Caco-2 (cell line): ENCODE measurements around the gene FRK. TPM values are rescaled to one million over a fixed set of nuclear protein-coding genes. Genes with fewer than 3 reads are reported as not detected.

Experiments
- BruUV-seq: library from RNA; stranded (reverse); fragments of 400-500 nt; replicated peaks from 2 replicates; lab custom pipeline; 2021; lab: Mats Ljungman, UMichigan
- CTCF ChIA-PET: fragments of 300-600 bp; sonication (Branson Sonifier 250); formaldehyde crosslinking; loops from one replicate; lab custom pipeline; 2022; ENCODE audit warnings: antibody characterized with exemption; lab: Charles Lee
- POLR2A ChIA-PET: fragments of 300-600 bp; sonication (Branson Sonifier 250); formaldehyde crosslinking; loops from one replicate; lab custom pipeline; 2022; ENCODE audit warnings: antibody characterized with exemption; lab: Charles Lee
- DNase-seq, 2 experiments: peaks; one replicate each; pipeline versions ENCODE4 v3.0.0 to v3.0.0-alpha.2; 2020 to 2022
- H3K27me3 ChIP-seq: replicated peaks from 2 replicates; pipeline ENCODE4 v1.6.0; 2011; ENCODE audit warnings: low read length; ENCODE audit not compliant: control insufficient read depth, insufficient read depth
- H3K36me3 ChIP-seq: 2 replicates; pipeline ENCODE4 v1.5.1; 2011; ENCODE audit warnings: low read length; ENCODE audit not compliant: control insufficient read depth, insufficient read depth
- H3K4me1 ChIP-seq: fragments of 250-450 bp; sonication (Bioruptor Pico); 2 replicates; pipeline ENCODE4 v1.5.1; 2020; ENCODE audit warnings: mild to moderate bottlenecking
- H3K4me3 ChIP-seq: 2 replicates; pipeline ENCODE4 v1.5.1; 2011; ENCODE audit warnings: low read depth, mild to moderate bottlenecking, control low read depth, low read length
- H3K9me3 ChIP-seq: fragments of 250-450 bp; sonication (Bioruptor Pico); 2 replicates; pipeline ENCODE4 v1.5.1; 2020; ENCODE audit warnings: mild to moderate bottlenecking, moderate library complexity
- H3K27ac Mint-ChIP-seq: one replicate; pipeline ENCODE4 v1.8.0; 2022; ENCODE audit warnings: mixed read lengths; ENCODE audit not compliant: unreplicated experiment
- H3K27me3 Mint-ChIP-seq: one replicate; pipeline ENCODE4 v1.8.0; 2022; ENCODE audit warnings: mixed read lengths; ENCODE audit not compliant: insufficient read depth, unreplicated experiment
- H3K36me3 Mint-ChIP-seq: one replicate; pipeline ENCODE4 v1.8.0; 2022; ENCODE audit warnings: mild to moderate bottlenecking, mixed read lengths; ENCODE audit not compliant: insufficient read depth, unreplicated experiment
- H3K4me1 Mint-ChIP-seq: one replicate; pipeline ENCODE4 v1.8.0; 2022; ENCODE audit warnings: low read depth, mixed read lengths; ENCODE audit not compliant: unreplicated experiment
- H3K4me3 Mint-ChIP-seq: one replicate; pipeline ENCODE4 v1.8.0; 2022; ENCODE audit warnings: mild to moderate bottlenecking, moderate library complexity, mixed read lengths; ENCODE audit not compliant: unreplicated experiment
- H3K9me3 Mint-ChIP-seq: one replicate; pipeline ENCODE4 v1.8.0; 2022; ENCODE audit warnings: mixed read lengths; ENCODE audit not compliant: unreplicated experiment
- CTCF ChIP-seq, 2 experiments: fragments of 200-600 bp in 1 of 2; IDR thresholded peaks; 1 replicate in 1 of 2; 2 replicates in 1 of 2; pipeline versions ENCODE4 v1.5.1 to v1.8.0; 2011 to 2022; ENCODE audit warnings: antibody characterized with exemption in 1 of 2, control low read depth in 1 of 2, inconsistent platforms in 1 of 2, low read depth in 1 of 2, low read length in 1 of 2, mild to moderate bottlenecking in 1 of 2, moderate library complexity in 1 of 2; ENCODE audit not compliant: insufficient read depth in 1 of 2, severe bottlenecking in 1 of 2, unreplicated experiment in 1 of 2
- intact Hi-C: fragments of 100-400 bp; cut with micrococcal nuclease; formaldehyde crosslinking; loops from one replicate; pipeline ENCODE4 v1.10.0; 2022; ENCODE audit not compliant: unreplicated experiment
- total RNA-seq: library from RNA; stranded (reverse); gene quantifications from 2 replicates; pipeline ENCODE4 v1.2.3, GENCODE V29; 2022

The FRK gene
- total RNA-seq, 1 experiment from 2014 or later = 7.3 TPM

- CTCF ChIA-PET = no interaction called here
- no peak for DNase-seq
- H3K4me1 ChIP-seq = peaks cover 41% of the 10 kb centered on the region
- H3K27me3 ChIP-seq = no peaks in the 10 kb centered on the region
- no peak overlapping the region for H3K4me3 Mint-ChIP-seq
- intact Hi-C loops = no loop called here
- H3K4me1 Mint-ChIP-seq = peaks cover 23% of the 10 kb centered on the region
- POLR2A ChIA-PET = no interaction called here
- no peaks in the 10 kb centered on the region for H3K9me3 ChIP-seq
- no peak overlapping the region for H3K4me3 ChIP-seq
- BruUV-seq = no TSS peak
- no peaks in the 10 kb centered on the region for H3K36me3 ChIP-seq
- peaks cover 2% of the 10 kb centered on the region for H3K36me3 Mint-ChIP-seq
- H3K27me3 Mint-ChIP-seq = no peaks in the 10 kb centered on the region
- TF ChIP-seq CTCF (IDR thresholded peaks at IDR 0.05; ENCODE audit: insufficient read depth in 1 of 2, low read depth in 1 of 2, low read length in 1 of 2, severe bottlenecking in 1 of 2, unreplicated experiment in 1 of 2) = no peak
- H3K27ac Mint-ChIP-seq = peak overlapping the region; percentile 40
- H3K9me3 Mint-ChIP-seq = no peaks in the 10 kb centered on the region
These were observed 26.9 kb downstream of the FRK start for GRCh38 chr6:116033687-116034303.

- H3K27me3 Mint-ChIP-seq = no peaks in the 10 kb centered on the region
- POLR2A ChIA-PET = interaction anchor here (0.6 kb wide), 1 partner anchor 50 kb away, joined by 3 read pairs; no protein-coding TSS in a partner anchor
- peak in 1 of 2 experiments; percentile 15 for DNase-seq
- no peaks in the 10 kb centered on the region for H3K9me3 ChIP-seq
- no peak overlapping the region for H3K27ac Mint-ChIP-seq
- no peak overlapping the region for H3K4me3 Mint-ChIP-seq
- H3K9me3 Mint-ChIP-seq = no peaks in the 10 kb centered on the region
- TF ChIP-seq CTCF (IDR thresholded peaks at IDR 0.05; ENCODE audit: insufficient read depth in 1 of 2, low read depth in 1 of 2, low read length in 1 of 2, severe bottlenecking in 1 of 2, unreplicated experiment in 1 of 2) = no peak
- H3K4me1 Mint-ChIP-seq = peaks cover 9% of the 10 kb centered on the region
- H3K36me3 Mint-ChIP-seq = no peaks in the 10 kb centered on the region
- no peaks in the 10 kb centered on the region for H3K36me3 ChIP-seq
- no peak overlapping the region for H3K4me3 ChIP-seq
- intact Hi-C loops = no loop called here
- H3K4me1 ChIP-seq = peaks cover 27% of the 10 kb centered on the region
- no TSS peak for BruUV-seq
- CTCF ChIA-PET = interaction anchor here (1.0 to 1.3 kb wide), 2 partner anchors 20 to 30 kb away, joined by 3 read pairs; partner anchors contain the start of gene FRK
- no peaks in the 10 kb centered on the region for H3K27me3 ChIP-seq
These were observed 29.9 kb downstream of the FRK start for GRCh38 chr6:116030770-116031169.

- no peak overlapping the region for H3K27ac Mint-ChIP-seq
- BruUV-seq = no TSS peak
- no peak for DNase-seq
- H3K4me3 Mint-ChIP-seq = no peak overlapping the region
- H3K27me3 ChIP-seq = no peaks in the 10 kb centered on the region
- H3K9me3 Mint-ChIP-seq = no peaks in the 10 kb centered on the region
- no peaks in the 10 kb centered on the region for H3K36me3 ChIP-seq
- TF ChIP-seq CTCF (IDR thresholded peaks at IDR 0.05; ENCODE audit: insufficient read depth in 1 of 2, low read depth in 1 of 2, low read length in 1 of 2, severe bottlenecking in 1 of 2, unreplicated experiment in 1 of 2) = no peak
- no peaks in the 10 kb centered on the region for H3K27me3 Mint-ChIP-seq
- H3K4me1 ChIP-seq = peaks cover 15% of the 10 kb centered on the region
- ChIA-PET POLR2A (no interaction called here), CTCF (no interaction called here)
- H3K4me1 Mint-ChIP-seq = peaks cover 6% of the 10 kb centered on the region
- H3K9me3 ChIP-seq = no peaks in the 10 kb centered on the region
- no peak overlapping the region for H3K4me3 ChIP-seq
- intact Hi-C loops = no loop called here
- no peaks in the 10 kb centered on the region for H3K36me3 Mint-ChIP-seq
These were observed 31.2 kb downstream of the FRK start for GRCh38 chr6:116029535-116029934.
